ENCODE data around the gene NSUN2. TPM values are rescaled to one million over a fixed set of nuclear protein-coding genes. Genes with fewer than 3 reads are reported as not detected.

Gene NSUN2
- polyA plus RNA-seq, 1 donor from 2014 or later, result 47.5 TPM

GRCh38 chr5:6595405-6595804, 37.4 kb downstream of the NSUN2 start:
- no peaks in the 10 kb centered on the region for H3F3A ChIP-seq (ENCODE audit: insufficient read depth, low read length, poor library complexity, severe bottlenecking)
- no peak overlapping the region for H3K27ac ChIP-seq (ENCODE audit: low read length)
- H3K9me3 ChIP-seq (ENCODE audit: low read length), result no peaks in the 10 kb centered on the region
- no peaks in the 10 kb centered on the region for H3K9me2 ChIP-seq (ENCODE audit: insufficient read depth, low read length)
- H3K79me2 ChIP-seq (replicated peaks; ENCODE audit: insufficient read depth, low read length), result no peaks in the 10 kb centered on the region
- TF ChIP-seq POLR2AphosphoS5 (IDR thresholded peaks at IDR 0.05), result no peak
- no peaks in the 10 kb centered on the region for H3K27me3 ChIP-seq (ENCODE audit: insufficient read depth, low read depth, low read length)
- no peak overlapping the region for H3K4me2 ChIP-seq (ENCODE audit: low read length)
- H4K20me1 ChIP-seq (ENCODE audit: insufficient read depth), result no peaks in the 10 kb centered on the region
- H3K4me3 ChIP-seq (ENCODE audit: low read length), result no peak overlapping the region
- no peak overlapping the region for H3K9ac ChIP-seq (ENCODE audit: low read length)
- no peaks in the 10 kb centered on the region for H3K36me3 ChIP-seq (ENCODE audit: insufficient read depth, low read length)
- H2AFZ ChIP-seq (ENCODE audit: low read depth, low read length), result no peak overlapping the region

GRCh38 chr5:6594066-6594465, 38.8 kb downstream of the NSUN2 start:
- no peak overlapping the region for H3K4me3 ChIP-seq (ENCODE audit: low read length)
- H3K9me2 ChIP-seq (ENCODE audit: insufficient read depth, low read length), result no peaks in the 10 kb centered on the region
- no peaks in the 10 kb centered on the region for H3K79me2 ChIP-seq (replicated peaks; ENCODE audit: insufficient read depth, low read length)

More at GRCh38 chr5:6594066-6594465, 38.8 kb downstream of the NSUN2 start:
- Histone ChIP-seq H3F3A (ENCODE audit: insufficient read depth, low read length, poor library complexity, severe bottlenecking) (no peaks in the 10 kb centered on the region), H3K9me3 (ENCODE audit: low read length) (no peaks in the 10 kb centered on the region), H3K4me2 (ENCODE audit: low read length) (no peak overlapping the region), H3K9ac (ENCODE audit: low read length) (no peak overlapping the region), H3K36me3 (ENCODE audit: insufficient read depth, low read length) (no peaks in the 10 kb centered on the region), H3K27ac (ENCODE audit: low read length) (no peak overlapping the region), H4K20me1 (ENCODE audit: insufficient read depth) (no peaks in the 10 kb centered on the region), H3K27me3 (ENCODE audit: insufficient read depth, low read depth, low read length) (no peaks in the 10 kb centered on the region), H2AFZ (ENCODE audit: low read depth, low read length) (no peak overlapping the region)
- TF ChIP-seq RAD21 (conservative IDR thresholded peaks at IDR 0.05) (no peak), POLR2AphosphoS5 (IDR thresholded peaks at IDR 0.05) (no peak), REST (IDR thresholded peaks at IDR 0.05; ENCODE audit: borderline replicate concordance) (no peak), TAF1 (IDR thresholded peaks at IDR 0.05; ENCODE audit: low read depth) (no peak), SMC3 (conservative IDR thresholded peaks at IDR 0.05; ENCODE audit: poor library complexity) (no peak), EZH2 (IDR thresholded peaks at IDR 0.05; ENCODE audit: borderline replicate concordance, insufficient read depth, low read length, poor library complexity, severe bottlenecking) (no peak), EP300 (conservative IDR thresholded peaks at IDR 0.05; ENCODE audit: poor library complexity, severe bottlenecking) (no peak), MXI1 (conservative IDR thresholded peaks at IDR 0.05; ENCODE audit: poor library complexity, severe bottlenecking) (no peak), CTCF (IDR thresholded peaks at IDR 0.05; ENCODE audit: poor library complexity, severe bottlenecking) (no peak)

Data from neural cell (in vitro differentiated cells).